Neural crest cell (in vitro differentiated cells): ENCODE results near the gene DOCK1. TPM values are rescaled to one million over a fixed set of nuclear protein-coding genes. Genes with fewer than 3 reads are reported as not detected.

Experiments used
- DNase-seq: peaks from one replicate; pipeline ENCODE4 v3.0.0; 2021; ENCODE audit warnings: low read depth, mixed read lengths, low spot score
- H3K27ac Mint-ChIP-seq: one replicate; pipeline ENCODE4 v1.8.0; 2021; ENCODE audit warnings: mild to moderate bottlenecking, mixed read lengths; ENCODE audit not compliant: unreplicated experiment
- H3K27me3 Mint-ChIP-seq: 2 replicates; pipeline ENCODE4 v1.8.0; 2021; ENCODE audit warnings: low read depth, mild to moderate bottlenecking, mixed read lengths
- H3K36me3 Mint-ChIP-seq: 2 replicates; pipeline ENCODE4 v1.8.0; 2021; ENCODE audit warnings: low read depth, mild to moderate bottlenecking, mixed read lengths
- H3K4me1 Mint-ChIP-seq: 2 replicates; pipeline ENCODE4 v1.8.0; 2021; ENCODE audit warnings: mixed read lengths
- H3K4me3 Mint-ChIP-seq: one replicate; pipeline ENCODE4 v1.8.0; 2021; ENCODE audit warnings: mild to moderate bottlenecking, mixed read lengths
- H3K9me3 Mint-ChIP-seq: 2 replicates; pipeline ENCODE4 v1.8.0; 2021; ENCODE audit warnings: mixed read lengths
- total RNA-seq: library from RNA; stranded (reverse); gene quantifications from 2 replicates; pipeline ENCODE4 v1.2.1, GENCODE V29; 2021
- TF ChIP-seq, protein P1 (sequence below): fragments of 200-600 bp; sonication (generic); conservative IDR thresholded peaks from 2 replicates; pipeline ENCODE4 v1.5.0; 2021; ENCODE audit warnings: antibody characterized with exemption, mild to moderate bottlenecking

DOCK1 gene
- total RNA-seq, 1 donor from 2014 or later, result 55.8 TPM

DNA sequence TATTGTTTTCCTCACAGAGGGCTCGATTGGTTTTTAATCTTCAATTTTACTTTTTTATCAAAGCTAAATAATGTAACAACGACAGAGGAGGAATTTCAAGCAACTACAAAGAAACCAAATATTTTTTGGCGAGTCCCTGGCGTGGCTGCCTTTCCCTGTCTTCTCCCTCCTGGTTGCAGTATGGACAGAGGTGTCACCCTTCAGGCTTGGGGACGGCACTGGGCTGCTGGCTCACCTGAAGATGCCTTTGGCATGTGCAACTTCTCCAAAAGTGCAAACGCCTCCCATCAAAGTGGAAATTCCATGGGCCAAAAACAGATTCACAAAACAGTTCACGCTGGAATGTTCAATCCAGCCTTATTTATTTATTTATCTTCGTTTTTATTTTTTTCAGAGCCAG, 51.9 kb downstream of the DOCK1 start:
- no peaks in the 10 kb centered on the region for H3K9me3 Mint-ChIP-seq
- no peak overlapping the region for H3K4me3 Mint-ChIP-seq
- no peaks in the 10 kb centered on the region for H3K36me3 Mint-ChIP-seq
- peaks cover 30% of the 10 kb centered on the region for H3K4me1 Mint-ChIP-seq
- TF ChIP-seq, protein P1, sequence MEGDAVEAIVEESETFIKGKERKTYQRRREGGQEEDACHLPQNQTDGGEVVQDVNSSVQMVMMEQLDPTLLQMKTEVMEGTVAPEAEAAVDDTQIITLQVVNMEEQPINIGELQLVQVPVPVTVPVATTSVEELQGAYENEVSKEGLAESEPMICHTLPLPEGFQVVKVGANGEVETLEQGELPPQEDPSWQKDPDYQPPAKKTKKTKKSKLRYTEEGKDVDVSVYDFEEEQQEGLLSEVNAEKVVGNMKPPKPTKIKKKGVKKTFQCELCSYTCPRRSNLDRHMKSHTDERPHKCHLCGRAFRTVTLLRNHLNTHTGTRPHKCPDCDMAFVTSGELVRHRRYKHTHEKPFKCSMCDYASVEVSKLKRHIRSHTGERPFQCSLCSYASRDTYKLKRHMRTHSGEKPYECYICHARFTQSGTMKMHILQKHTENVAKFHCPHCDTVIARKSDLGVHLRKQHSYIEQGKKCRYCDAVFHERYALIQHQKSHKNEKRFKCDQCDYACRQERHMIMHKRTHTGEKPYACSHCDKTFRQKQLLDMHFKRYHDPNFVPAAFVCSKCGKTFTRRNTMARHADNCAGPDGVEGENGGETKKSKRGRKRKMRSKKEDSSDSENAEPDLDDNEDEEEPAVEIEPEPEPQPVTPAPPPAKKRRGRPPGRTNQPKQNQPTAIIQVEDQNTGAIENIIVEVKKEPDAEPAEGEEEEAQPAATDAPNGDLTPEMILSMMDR, result no peak
- H3K27me3 Mint-ChIP-seq, result no peaks in the 10 kb centered on the region
- no peak overlapping the region for H3K27ac Mint-ChIP-seq
- no peak for DNase-seq

DNA sequence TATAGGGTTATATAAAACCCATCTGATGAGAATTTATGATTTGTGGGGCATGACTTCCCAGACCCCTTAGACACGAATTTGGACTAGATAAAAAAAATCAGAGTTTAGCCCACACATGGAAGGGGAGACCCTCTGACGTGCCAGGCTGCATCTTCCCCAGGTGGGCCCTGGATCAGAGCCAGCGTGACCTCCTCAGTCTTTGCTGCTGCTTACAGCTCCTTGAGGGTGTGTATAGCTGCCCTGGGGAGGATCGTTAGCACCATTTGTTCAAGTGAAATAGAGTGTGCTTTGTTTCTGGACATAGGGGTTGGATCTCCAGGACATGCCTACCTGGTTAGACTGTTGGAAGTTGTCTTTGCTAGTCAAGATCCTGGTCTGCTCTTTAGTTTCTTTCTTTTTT, 54.2 kb downstream of the DOCK1 start:
- no peaks in the 10 kb centered on the region for H3K9me3 Mint-ChIP-seq
- H3K36me3 Mint-ChIP-seq, result no peaks in the 10 kb centered on the region
- H3K27ac Mint-ChIP-seq, result no peak overlapping the region
- peaks cover 37% of the 10 kb centered on the region for H3K4me1 Mint-ChIP-seq
- no peak overlapping the region for H3K4me3 Mint-ChIP-seq
- H3K27me3 Mint-ChIP-seq, result no peaks in the 10 kb centered on the region
- TF ChIP-seq, protein P1, result no peak
- no peak for DNase-seq

DNA sequence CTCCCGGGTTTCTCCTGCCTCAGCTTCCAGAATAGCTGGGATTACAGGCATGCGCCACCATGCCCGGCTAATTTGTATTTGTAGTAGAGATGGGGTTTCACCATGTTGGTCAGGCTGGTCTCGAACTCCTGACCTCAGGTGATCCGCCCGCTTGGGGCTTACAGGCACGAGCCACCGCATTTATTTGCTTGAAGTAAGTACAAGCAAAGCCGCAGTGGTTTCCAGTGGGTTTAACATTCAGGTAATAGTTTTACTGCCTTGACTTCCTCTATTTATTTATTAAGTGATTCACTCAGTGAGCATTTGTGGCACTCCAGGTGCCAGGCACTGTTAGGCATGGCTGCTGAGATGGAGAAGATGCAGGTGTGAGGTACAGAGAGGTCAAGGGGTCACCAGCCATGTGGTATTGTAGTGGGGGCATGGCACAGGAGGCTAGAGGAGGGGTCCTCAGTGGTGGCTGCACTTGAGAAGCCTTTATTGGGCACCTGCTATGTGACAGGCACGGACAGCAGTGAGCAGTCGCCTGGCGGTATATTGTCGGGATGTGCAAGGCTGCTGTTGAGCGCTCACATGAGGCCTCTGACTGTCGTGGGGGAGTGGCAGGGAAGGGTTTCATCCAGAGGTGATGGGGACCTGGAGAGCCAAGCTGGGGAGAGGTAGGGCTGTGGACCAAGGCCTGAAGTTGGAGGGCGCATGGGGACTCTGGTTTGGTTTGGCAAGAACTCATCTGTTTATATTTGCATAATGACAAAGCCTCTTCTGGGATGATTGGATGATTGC, 54.9 kb downstream of the DOCK1 start:
- H3K36me3 Mint-ChIP-seq, result no peaks in the 10 kb centered on the region
- no peaks in the 10 kb centered on the region for H3K9me3 Mint-ChIP-seq
- H3K27ac Mint-ChIP-seq, result no peak overlapping the region
- H3K27me3 Mint-ChIP-seq, result no peaks in the 10 kb centered on the region
- no peak for DNase-seq
- TF ChIP-seq, protein P1, result no peak
- peaks cover 31% of the 10 kb centered on the region for H3K4me1 Mint-ChIP-seq
- no peak overlapping the region for H3K4me3 Mint-ChIP-seq

DNA sequence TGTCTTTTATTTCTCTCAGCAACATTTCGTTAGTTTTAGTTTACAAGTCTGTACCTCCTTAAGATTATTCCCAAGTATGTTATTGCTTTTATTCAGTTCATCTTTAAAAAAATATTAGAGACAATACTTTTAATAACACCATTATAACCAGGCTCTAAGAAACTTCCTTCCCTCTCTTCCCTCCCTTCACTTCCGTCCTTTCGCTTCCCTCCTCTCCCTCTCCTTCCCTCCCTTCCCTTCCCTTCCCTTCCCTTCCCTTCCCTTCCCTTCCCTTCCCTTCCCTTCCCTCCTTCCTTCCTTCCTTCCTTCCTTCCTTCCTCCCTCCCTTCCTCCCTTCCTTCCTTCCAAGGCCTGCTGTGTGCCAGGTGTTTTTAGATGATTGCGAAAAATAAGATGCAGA, 58.1 kb downstream of the DOCK1 start:
- Mint-ChIP-seq H3K27me3 (no peaks in the 10 kb centered on the region), H3K4me3 (no peak overlapping the region), H3K36me3 (peaks cover 6% of the 10 kb centered on the region), H3K4me1 (peaks cover 30% of the 10 kb centered on the region), H3K27ac (no peak overlapping the region), H3K9me3 (no peaks in the 10 kb centered on the region)
- no peak for DNase-seq
- TF ChIP-seq, protein P1, result no peak

DNA sequence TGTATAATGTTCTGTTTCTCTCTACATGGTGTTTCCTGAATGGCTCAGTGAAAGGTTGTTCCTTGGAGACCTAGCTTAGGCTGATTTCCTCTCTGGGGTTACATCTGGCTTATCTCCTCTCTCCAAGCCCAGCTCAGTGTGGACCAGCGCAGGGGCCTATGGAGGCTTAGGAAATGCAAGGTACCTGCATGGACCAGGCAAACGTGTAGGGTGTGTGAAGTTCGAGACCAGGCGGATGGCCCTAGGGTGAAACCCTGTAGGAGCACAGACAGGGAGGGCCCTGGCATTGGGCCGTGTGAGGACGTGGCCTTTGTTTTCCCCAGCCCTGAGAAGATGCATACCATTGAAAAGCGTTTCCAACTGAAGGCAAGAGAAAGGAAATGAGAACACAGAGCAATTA, 59.0 kb downstream of the DOCK1 start:
- no peak overlapping the region for H3K27ac Mint-ChIP-seq
- no peaks in the 10 kb centered on the region for H3K9me3 Mint-ChIP-seq
- TF ChIP-seq, protein P1, result no peak
- no peaks in the 10 kb centered on the region for H3K27me3 Mint-ChIP-seq
- no peak for DNase-seq
- peaks cover 6% of the 10 kb centered on the region for H3K36me3 Mint-ChIP-seq
- peak overlapping the region; percentile 11 for H3K4me3 Mint-ChIP-seq
- peaks cover 24% of the 10 kb centered on the region for H3K4me1 Mint-ChIP-seq
